ENCODE results near the gene FAM181A. TPM values are rescaled to one million over a fixed set of nuclear protein-coding genes. Genes with fewer than 3 reads are reported as not detected.

FAM181A gene
- total and polyA plus RNA-seq, 2 experiments from 2014 or later: not detected

- TF ChIP-seq ZNF462 (CRISPR knock-in tag; IDR thresholded peaks at IDR 0.05) (no peak), EZH2phosphoT487 (IDR thresholded peaks at IDR 0.05; ENCODE audit: unreplicated experiment) (no peak)
Measured at GRCh38 chr14:93954900-93955849, 28.0 kb downstream of the FAM181A start (continued).

GRCh38 chr14:93955850-93956481 lies 28.8 kb downstream of the FAM181A start:
- H3K27me3 ChIP-seq (ENCODE audit: insufficient read depth): no peaks in the 10 kb centered on the region
- H3K36me3 Mint-ChIP-seq (ENCODE audit: low read depth): no peaks in the 10 kb centered on the region
- H3K4me1 ChIP-seq (ENCODE audit: insufficient read depth): no peaks in the 10 kb centered on the region
- no peak for DNase-seq (ENCODE audit: low spot score)
- no peaks in the 10 kb centered on the region for H3F3A ChIP-seq (replicated peaks; ENCODE audit: low read depth)
- peaks cover 7% of the 10 kb centered on the region for H3K27me3 Mint-ChIP-seq (ENCODE audit: insufficient read depth, low read depth, poor library complexity)
- H3K36me3 ChIP-seq (ENCODE audit: insufficient read depth): no peaks in the 10 kb centered on the region
- TF ChIP-seq EZH2phosphoT487 (IDR thresholded peaks at IDR 0.05; ENCODE audit: unreplicated experiment) (no peak), ZNF331 (CRISPR knock-in tag; IDR thresholded peaks at IDR 0.05; ENCODE audit: low read depth) (no peak), EZH2 (IDR thresholded peaks at IDR 0.05; ENCODE audit: low read depth, unreplicated experiment) (no peak)
- no peak overlapping the region for H3K4me3 ChIP-seq
- H4K20me1 ChIP-seq (replicated peaks; ENCODE audit: insufficient read depth): no peaks in the 10 kb centered on the region
- no peak overlapping the region for H3K4me2 ChIP-seq
- peaks cover 35% of the 10 kb centered on the region for H3K4me1 Mint-ChIP-seq
- H3K4me3 Mint-ChIP-seq: no peak overlapping the region
- no peak for ATAC-seq
- no peak overlapping the region for H2AFZ ChIP-seq
- H3K79me2 ChIP-seq (replicated peaks; ENCODE audit: insufficient read depth): no peaks in the 10 kb centered on the region
- H3K9me2 ChIP-seq (ENCODE audit: insufficient read depth): no peaks in the 10 kb centered on the region
- H3K9me3 Mint-ChIP-seq: no peaks in the 10 kb centered on the region
- H3K27ac Mint-ChIP-seq: no peak overlapping the region
- H3K27ac ChIP-seq (ENCODE audit: low read depth): no peak overlapping the region
